GM12891 (cell line): ENCODE data around the gene ZDHHC3.

Experiments
- POLR2A ChIP-seq: IDR thresholded peaks from 2 replicates; pipeline ENCODE4 v1.6.1; 2011; ENCODE audit warnings: low read depth, low read length, control low read depth
- POLR2AphosphoS5 ChIP-seq: IDR thresholded peaks from 2 replicates; pipeline ENCODE4 v1.6.1; 2011; ENCODE audit warnings: low read depth, low read length, control low read depth
- TAF1 ChIP-seq: IDR thresholded peaks from 2 replicates; pipeline ENCODE4 v1.6.1; 2011; ENCODE audit warnings: low read depth, low read length, control low read depth

- TF ChIP-seq POLR2A, result no peak
- TF ChIP-seq TAF1, result no peak
- no peak for TF ChIP-seq POLR2AphosphoS5
These were observed 20.1 kb downstream of the ZDHHC3 start for GRCh38 chr3:44955917-44956316.
